GM12891 (cell line): ENCODE data around the gene NLGN1.

Experiments used
- POLR2A ChIP-seq: IDR thresholded peaks from 2 replicates; pipeline ENCODE4 v1.6.1; 2011; ENCODE audit warnings: low read depth, low read length, control low read depth
- POLR2AphosphoS5 ChIP-seq: IDR thresholded peaks from 2 replicates; pipeline ENCODE4 v1.6.1; 2011; ENCODE audit warnings: low read depth, low read length, control low read depth
- POU2F2 ChIP-seq: IDR thresholded peaks from 2 replicates; pipeline ENCODE4 v1.6.1; 2011; ENCODE audit warnings: low read depth, mild to moderate bottlenecking, control low read depth, low read length, moderate library complexity
- SPI1 ChIP-seq: IDR thresholded peaks from 2 replicates; pipeline ENCODE4 v1.6.1; 2011; ENCODE audit warnings: low read depth, low read length, control low read depth
- TAF1 ChIP-seq: IDR thresholded peaks from 2 replicates; pipeline ENCODE4 v1.6.1; 2011; ENCODE audit warnings: low read depth, low read length, control low read depth

DNA sequence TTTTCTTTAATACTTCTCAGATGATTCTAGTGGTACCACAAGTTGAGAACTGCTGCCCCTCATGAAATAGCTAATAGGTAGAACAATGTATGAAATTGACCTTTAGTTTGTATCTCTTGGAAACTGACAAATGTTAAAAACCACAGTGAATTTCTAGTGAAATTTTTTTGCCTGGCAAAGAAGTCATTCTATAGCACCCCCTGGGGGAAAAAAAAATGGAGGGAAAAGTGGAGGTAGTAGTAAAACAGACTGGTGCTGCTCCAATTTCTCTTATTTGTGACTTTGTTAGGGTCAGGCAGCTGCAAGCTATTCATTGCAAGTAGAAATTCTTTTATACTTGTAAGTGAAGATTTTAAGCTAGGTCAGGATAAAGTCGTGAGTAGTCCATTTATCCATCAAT, 605.0 kb downstream of the NLGN1 start:
- no peak for TF ChIP-seq TAF1
- TF ChIP-seq POLR2AphosphoS5 = no peak
- no peak for TF ChIP-seq POLR2A
- TF ChIP-seq SPI1 = no peak
- no peak for TF ChIP-seq POU2F2
